Vagina (tissue), 2 donors: ENCODE measurements around the gene REV3L.
"Not testable (repeated sequence)": the region's sequence is repeated elsewhere in the genome, so short reads cannot be mapped to it uniquely, and the experiment has no call there.

Experiments used
- POLR2AphosphoS5 ChIP-seq, 2 donors: sonication (generic); formaldehyde crosslinking; IDR thresholded peaks; one replicate each; pipeline ENCODE4 v1.9.0; 2017; ENCODE audit warnings: antibody characterized with exemption in 2 of 2, mild to moderate bottlenecking in 2 of 2, low read depth in 1 of 2; ENCODE audit not compliant: insufficient read depth in 1 of 2
- TF ChIP-seq, protein P1 (sequence below), 3 experiments: fragments of 450-650 bp in 2 of 3; fragments of 200-600 bp in 1 of 3; sonication (generic) in 1 of 3; IDR thresholded peaks; one replicate each; pipeline ENCODE4 v1.5.1; 2017 to 2019; ENCODE audit warnings: antibody characterized with exemption in 3 of 3, mild to moderate bottlenecking in 2 of 3, moderate library complexity in 2 of 3

DNA sequence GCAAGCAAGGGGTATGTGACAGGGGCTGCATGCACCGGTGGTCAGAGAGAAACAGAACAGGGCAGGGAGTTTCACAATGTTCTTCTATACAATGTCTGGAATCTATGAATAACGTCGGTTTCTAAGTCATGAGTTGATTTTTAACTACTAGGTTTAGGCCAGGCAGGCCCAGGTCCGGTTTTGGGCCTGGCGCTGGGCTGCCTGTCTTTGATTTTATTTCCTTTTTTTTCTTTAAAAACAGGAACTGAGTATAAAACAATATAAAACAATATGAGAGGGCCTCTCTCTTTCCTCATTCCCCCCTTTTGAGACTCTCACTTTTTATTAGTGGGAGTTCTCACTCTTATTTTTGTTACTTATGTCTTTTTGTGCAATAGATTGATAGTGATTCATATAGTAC lies 198.7 kb downstream of the REV3L start:
- TF ChIP-seq, protein P1, sequence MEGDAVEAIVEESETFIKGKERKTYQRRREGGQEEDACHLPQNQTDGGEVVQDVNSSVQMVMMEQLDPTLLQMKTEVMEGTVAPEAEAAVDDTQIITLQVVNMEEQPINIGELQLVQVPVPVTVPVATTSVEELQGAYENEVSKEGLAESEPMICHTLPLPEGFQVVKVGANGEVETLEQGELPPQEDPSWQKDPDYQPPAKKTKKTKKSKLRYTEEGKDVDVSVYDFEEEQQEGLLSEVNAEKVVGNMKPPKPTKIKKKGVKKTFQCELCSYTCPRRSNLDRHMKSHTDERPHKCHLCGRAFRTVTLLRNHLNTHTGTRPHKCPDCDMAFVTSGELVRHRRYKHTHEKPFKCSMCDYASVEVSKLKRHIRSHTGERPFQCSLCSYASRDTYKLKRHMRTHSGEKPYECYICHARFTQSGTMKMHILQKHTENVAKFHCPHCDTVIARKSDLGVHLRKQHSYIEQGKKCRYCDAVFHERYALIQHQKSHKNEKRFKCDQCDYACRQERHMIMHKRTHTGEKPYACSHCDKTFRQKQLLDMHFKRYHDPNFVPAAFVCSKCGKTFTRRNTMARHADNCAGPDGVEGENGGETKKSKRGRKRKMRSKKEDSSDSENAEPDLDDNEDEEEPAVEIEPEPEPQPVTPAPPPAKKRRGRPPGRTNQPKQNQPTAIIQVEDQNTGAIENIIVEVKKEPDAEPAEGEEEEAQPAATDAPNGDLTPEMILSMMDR (IDR thresholded peaks at IDR 0.05): not testable (repeated sequence)
- not testable (repeated sequence) for TF ChIP-seq POLR2AphosphoS5 (IDR thresholded peaks at IDR 0.05; ENCODE audit: insufficient read depth in 1 of 2, low read depth in 1 of 2)
